GM06990 (cell line): Measurements from ENCODE around the gene F2R.

Experiments used
- DNase-seq: peaks from one replicate; pipeline ENCODE4 v3.0.0-alpha.2; 2011; ENCODE audit not compliant: insufficient read length; ENCODE audit errors: extremely low read depth
- H3K27me3 ChIP-seq: replicated peaks from 2 replicates; pipeline ENCODE4 v1.6.0; 2011; ENCODE audit warnings: low read length; ENCODE audit not compliant: control insufficient read depth, insufficient read depth
- H3K36me3 ChIP-seq: 2 replicates; pipeline ENCODE4 v1.5.1; 2011; ENCODE audit warnings: low read length; ENCODE audit not compliant: control insufficient read depth, insufficient read depth
- H3K4me3 ChIP-seq: replicated peaks from 2 replicates; pipeline ENCODE4 v1.5.1; 2011; ENCODE audit warnings: low read depth, mild to moderate bottlenecking, control low read depth, low read length
- CTCF ChIP-seq: IDR thresholded peaks from 2 replicates; pipeline ENCODE4 v1.5.1; 2011; ENCODE audit warnings: low read length, control low read depth, mild to moderate bottlenecking, inconsistent platforms; ENCODE audit not compliant: insufficient read depth, poor library complexity, severe bottlenecking

The F2R gene

DNA sequence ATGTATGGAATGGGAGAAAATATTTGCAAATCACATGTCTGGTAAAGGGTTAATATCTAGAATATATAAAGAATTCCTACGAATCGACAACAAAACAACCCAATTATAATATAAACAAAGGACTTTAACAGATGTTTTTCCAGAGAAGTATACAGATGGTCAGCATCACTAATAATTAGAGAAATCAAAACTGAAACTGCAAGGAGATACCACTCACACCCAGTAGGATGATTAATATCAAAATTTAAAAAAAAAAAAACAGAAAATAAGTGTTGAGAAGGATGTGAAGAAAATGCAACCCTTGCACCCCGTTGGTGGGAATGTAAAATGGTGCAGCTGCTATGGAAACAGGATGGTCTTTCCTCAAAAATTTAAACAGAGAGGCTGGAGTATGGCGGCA is 34.6 kb upstream of the F2R start:
- no peak for DNase-seq
- no peaks in the 10 kb centered on the region; the same call in 1 of the 2 replicates for H3K36me3 ChIP-seq
- TF ChIP-seq CTCF: no peak
- no peaks in the 10 kb centered on the region for H3K27me3 ChIP-seq
- no peak overlapping the region for H3K4me3 ChIP-seq

DNA sequence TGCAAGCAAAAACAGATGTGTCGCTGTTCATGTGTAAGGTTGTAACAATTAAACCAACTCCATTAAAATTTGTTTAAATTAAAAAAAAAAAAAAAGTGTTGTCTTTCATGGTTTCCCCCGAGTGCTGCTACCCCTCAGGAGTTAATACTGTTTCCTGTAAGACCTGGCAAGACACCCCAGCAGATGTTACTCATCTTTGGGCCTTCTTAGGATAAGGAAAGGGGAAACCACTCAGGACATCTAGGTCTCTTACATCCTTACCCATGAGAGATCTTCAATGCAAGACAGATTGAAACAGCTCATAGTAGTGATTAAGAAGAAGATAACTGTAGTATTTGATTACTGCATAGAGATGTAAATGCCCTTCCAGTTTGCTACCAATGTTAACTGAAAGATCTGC is 33.5 kb upstream of the F2R start:
- TF ChIP-seq CTCF: no peak
- Histone ChIP-seq H3K4me3 (no peak overlapping the region), H3K36me3 (no peaks in the 10 kb centered on the region; the same call in 1 of the 2 replicates), H3K27me3 (no peaks in the 10 kb centered on the region)
- no peak for DNase-seq

DNA sequence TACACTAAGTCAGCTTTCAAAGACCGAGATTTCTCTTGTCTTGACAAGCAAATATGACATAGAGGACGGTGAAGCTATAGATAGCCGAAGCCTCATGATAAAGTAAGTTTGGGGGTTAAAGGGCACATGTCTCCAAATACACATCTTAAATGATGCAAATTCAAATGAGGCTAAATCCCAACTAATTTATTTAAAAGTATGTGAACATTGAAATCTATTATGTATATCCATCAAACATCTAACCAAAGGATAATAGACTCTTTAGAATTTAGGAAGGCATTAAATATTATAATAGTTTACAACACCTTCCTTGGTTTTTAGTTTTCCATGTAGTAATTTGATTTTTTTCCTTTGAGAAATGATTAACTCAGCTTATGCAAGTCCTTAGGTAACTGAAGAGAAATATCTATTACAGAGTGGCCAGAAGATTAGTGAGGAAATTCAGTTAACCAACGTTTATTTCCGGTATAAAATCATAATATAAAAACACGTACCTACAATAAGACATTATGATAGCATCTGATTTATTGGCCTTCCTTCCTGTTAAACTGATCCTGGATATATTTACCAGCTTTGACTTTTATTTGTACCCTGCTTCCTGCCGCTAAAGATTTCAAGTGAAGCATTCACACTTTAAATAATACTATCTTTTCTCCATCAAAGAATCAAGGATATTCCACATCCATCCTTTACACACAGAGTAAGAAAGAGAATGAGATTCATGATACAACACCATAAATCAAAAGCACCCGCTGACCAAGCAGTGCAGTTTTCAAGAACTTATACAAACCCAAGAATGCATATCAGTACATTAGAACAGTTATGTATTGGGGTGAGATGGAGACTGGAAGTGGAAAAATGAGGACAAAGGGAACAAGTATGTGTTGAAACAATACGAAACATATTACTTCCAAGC is 31.9 kb upstream of the F2R start:
- TF ChIP-seq CTCF: no peak
- no peak for DNase-seq
- Histone ChIP-seq H3K27me3 (no peaks in the 10 kb centered on the region), H3K4me3 (no peak overlapping the region), H3K36me3 (no peaks in the 10 kb centered on the region; the same call in 1 of the 2 replicates)

DNA sequence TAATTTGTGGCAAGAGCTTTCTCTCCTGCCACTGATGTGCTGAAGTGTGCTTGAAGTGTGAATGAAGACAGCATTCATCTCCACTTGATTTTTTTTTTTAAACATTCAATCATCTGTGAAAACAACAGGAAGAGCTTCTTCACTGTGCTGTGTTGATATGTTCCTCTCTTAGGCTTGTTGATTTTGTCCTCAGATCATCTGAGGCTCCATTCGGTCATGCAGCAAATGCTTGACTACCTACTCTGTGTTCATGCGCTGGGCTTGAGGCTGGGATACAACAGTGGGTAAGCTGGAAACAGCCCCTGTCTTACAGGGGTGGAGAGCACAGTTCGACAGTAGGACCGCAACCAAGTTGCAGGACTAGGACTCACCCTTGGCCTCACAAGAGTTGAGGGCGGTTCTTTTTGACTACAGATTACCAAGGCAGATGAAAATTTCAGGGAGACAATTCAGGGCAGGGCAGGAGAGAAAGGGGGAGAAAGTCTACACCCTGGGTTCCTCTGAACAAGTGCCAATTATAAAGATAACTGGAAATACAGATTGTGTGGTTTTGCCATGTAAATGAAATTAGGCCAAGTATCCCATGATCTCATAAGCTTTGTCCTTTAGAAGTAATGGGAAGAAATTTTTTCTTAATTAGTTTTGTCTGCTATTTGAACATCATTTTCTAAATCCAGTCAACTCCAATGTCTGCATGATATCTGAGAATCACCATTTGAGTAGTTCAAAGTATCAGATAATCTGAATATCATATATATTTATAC is 31.0 kb upstream of the F2R start:
- DNase-seq: no peak
- TF ChIP-seq CTCF: no peak

DNA sequence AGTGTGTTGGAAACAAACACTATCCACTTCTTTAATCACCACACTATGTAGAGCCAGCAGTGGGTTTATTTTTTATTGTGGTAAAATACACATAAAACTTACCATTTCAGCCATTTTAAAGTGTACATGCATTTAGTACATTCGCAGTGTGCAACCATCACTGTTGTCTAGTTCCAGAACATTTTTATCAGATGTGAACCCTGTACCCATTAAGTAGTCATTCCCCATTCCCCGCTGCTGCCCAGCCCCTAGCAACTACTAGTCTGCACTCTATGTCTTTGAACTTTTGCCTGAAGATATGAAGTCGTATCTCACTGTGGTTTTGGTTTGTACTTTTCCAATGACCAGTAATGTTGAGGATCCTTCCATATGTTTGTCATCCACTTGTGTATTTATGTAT is 30.2 kb upstream of the F2R start:
- no peak for DNase-seq
- Histone ChIP-seq H3K4me3 (no peak overlapping the region), H3K36me3 (no peaks in the 10 kb centered on the region; the same call in 1 of the 2 replicates), H3K27me3 (no peaks in the 10 kb centered on the region)
- no peak for TF ChIP-seq CTCF

More for the DNA sequence above, 31.0 kb upstream of the F2R start:
- H3K36me3 ChIP-seq: no peaks in the 10 kb centered on the region; the same call in 1 of the 2 replicates
- no peaks in the 10 kb centered on the region for H3K27me3 ChIP-seq
- H3K4me3 ChIP-seq: no peak overlapping the region
